Activated T-cell treated with anti-CD3 and anti-CD28 coated beads for 48 hours (primary cell): ENCODE measurements around the gene PSEN1.

ENCODE experiments used
- DNase-seq: peaks from one replicate; pipeline ENCODE4 v3.0.0-alpha.2; 2020; ENCODE audit warnings: low read depth

The PSEN1 gene

DNA sequence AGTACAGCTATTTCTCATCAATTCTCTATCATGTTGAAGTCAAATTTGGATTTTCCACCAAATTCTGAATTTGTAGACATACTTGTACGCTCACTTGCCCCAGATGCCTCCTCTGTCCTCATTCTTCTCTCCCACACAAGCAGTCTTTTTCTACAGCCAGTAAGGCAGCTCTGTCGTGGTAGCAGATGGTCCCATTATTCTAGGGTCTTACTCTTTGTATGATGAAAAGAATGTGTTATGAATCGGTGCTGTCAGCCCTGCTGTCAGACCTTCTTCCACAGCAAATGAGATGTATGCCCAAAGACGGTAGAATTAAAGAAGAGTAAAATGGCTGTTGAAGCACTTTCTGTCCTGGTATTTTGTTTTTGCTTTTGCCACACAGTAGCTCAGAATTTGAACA, 83.8 kb downstream of the PSEN1 start:
- no peak for DNase-seq

DNA sequence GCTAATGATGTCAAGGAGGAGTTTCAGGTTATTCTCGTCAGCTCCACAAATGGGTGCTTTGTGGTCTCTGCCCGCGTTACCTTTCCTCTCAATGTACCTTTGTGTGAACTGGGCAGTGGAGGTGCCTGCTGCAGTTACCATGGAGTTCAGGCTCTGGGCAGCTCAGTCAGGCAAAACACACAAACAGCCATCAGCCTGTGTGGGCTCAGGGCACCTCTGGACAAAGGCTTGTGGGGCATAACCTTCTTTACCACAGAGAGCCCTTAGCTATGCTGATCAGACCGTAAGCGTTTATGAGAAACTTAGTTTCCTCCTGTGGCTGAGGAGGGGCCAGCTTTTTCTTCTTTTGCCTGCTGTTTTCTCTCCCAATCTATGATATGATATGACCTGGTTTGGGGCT, 84.3 kb downstream of the PSEN1 start:
- DNase-seq = no peak

DNA sequence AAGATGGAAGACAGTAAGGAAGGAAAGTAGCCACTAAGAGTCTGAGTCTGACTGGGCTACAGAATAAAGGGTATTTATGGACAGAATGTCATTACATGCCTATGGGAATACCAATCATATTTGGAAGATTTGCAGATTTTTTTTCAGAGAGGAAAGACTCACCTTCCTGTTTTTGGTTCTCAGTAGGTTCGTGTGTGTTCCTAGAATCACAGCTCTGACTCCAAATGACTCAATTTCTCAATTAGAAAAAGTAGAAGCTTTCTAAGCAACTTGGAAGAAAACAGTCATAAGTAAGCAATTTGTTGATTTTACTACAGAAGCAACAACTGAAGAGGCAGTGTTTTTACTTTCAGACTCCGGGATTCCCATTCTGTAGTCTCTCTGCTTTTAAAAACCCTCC, 85.6 kb downstream of the PSEN1 start:
- DNase-seq = no peak

DNA sequence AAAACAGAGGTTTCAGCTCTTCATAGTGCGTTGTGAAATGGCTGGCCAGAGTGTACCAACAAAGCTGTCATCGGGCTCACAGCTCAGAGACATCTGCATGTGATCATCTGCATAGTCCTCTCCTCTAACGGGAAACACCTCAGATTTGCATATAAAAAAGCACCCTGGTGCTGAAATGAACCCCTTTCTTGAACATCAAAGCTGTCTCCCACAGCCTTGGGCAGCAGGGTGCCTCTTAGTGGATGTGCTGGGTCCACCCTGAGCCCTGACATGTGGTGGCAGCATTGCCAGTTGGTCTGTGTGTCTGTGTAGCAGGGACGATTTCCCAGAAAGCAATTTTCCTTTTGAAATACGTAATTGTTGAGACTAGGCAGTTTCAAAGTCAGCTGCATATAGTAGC, 86.7 kb downstream of the PSEN1 start:
- DNase-seq = no peak

DNA sequence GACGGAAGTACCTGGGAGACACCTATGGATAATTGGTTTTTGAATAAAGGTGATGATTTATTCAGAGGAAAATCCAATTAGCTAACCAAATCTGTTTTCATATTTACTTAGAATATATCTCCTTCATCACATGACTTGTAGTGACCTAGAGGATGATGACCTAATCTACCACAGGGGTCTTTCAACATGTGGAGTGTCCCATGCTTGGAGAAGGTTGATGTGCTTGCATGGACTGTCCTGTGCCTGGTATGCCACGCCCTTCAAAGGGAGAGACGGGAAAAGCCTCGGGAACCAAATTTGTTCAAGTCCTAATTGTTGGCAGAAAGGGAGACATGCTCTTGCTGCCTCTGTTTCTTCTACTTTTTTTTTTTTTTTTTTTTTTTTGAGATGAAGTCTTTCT, 89.2 kb downstream of the PSEN1 start:
- DNase-seq = no peak

DNA sequence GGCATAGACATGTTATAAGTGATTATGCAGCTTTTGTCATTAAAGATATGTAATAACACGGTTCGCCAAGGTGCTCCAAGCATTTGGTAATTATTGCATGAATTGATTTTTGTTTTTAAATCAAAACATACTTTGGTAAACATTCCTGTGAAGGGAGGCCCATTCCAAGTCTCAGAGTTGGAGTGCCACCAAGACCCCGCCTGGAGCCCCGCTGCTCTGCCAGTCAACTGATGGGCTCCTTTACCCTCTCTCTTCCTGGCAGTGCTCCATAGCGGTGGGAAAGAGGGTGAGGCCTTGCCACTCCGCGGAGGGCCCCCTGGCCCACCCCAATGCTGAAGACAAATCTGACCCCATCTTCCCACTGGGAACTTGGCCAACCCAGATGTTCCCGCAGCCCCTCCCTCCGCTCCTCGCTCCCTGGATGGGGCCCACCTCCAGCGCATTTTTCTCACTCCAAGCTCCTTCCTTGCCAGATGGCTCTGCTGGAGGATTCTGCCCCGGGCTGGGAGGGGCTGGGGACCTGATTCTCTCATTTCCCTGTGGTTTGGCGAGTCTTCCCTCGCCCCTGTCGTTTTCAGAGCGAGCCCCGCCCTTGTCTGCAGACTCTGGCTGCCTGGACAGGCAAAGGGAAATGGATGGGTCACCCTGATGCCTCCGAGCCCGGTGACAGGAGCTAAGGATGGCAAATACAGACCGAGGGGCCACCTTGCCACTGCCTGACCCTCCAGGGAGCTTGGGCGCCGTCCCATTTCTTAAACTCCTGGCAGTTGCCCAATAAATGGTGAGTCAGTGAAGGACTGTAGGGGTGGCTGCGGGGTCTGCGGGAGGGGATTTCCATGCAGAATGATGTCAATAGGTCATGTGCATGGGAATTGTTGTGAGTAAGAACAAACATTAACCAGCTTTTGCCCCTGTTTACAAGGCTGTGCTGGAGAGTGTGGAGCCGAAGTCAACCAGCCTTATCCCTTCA, 91.8 kb downstream of the PSEN1 start:
- no peak for DNase-seq

DNA sequence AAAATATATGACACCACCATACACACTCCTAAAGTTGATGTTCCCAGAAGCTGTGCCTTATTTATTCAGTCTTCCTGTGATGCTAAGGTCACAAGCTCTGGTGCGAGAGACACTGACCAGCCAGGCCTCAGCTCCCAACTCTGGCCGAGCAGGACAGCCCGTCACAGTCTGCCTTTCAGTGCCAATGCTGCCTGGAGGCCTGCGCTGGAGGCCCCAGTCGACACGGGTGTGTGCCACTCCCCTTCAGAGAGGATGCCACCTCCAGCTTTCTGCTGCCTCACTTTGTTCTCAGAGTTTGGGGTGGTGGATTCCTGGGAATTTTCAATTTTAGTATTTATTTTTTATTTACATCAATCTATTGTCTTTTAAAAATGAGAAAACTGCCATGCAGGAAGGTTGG, 93.7 kb downstream of the PSEN1 start:
- DNase-seq = no peak

DNA sequence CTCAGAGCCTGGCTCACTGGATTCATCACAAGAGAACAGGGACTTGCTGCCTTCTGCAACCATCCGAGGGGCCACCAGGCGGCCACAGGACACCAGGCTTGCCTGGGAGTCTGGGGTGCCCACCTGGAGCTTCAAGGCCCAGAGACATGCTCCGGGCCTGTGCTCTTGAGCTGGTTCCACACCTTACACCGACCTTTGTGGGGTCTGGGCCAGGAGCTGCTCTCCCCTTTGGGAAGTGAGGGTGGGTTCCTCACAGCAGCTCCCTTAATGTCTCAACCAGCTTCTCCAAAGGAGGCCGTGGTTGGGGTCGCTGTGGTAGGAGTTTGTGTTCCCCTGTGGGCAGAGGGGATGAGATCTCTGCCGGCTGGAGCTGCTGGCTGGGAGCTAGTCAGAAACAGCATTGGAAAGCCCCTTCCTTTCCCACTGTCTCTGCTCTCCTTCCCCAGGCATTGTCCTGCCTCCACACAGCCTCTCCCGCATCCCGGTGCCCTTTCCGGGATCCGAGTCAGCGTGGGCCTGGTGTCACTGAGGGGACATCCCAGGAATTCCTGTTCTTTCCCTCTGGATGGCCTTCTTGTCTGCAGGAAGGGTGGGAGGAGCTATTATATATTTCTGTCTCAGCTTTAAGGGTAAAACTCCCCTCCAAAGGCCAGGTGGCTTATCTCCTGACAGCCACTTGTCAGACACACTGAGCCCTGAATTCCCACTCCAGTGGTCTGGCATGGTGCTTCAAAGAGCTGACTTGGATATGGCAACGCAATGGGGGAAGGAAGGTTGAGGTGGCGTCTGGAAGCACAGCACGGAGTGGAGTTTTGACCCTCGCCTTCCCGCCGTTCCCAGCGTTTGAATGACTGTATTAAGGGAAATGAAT, 95.9 kb downstream of the PSEN1 start:
- DNase-seq = no peak

DNA sequence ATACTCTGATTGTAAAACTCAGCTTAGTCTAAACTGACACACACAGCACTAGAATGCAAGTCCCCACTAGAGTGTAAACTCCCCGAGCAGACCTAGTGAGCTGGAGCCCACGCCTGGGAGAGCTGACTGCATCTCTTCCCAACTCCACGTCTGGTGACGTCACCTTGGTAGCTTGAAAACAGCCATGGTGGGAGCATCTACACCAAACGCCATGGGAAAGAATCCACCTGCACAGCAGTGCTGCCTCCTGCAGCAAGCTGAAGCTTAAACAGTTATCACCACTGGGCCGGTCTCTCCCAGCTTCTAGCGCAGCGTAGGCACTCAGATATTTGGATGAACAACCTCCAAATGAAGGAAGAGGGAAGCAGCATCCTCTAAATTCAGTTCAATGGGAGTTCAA, 96.7 kb downstream of the PSEN1 start:
- no peak for DNase-seq

DNA sequence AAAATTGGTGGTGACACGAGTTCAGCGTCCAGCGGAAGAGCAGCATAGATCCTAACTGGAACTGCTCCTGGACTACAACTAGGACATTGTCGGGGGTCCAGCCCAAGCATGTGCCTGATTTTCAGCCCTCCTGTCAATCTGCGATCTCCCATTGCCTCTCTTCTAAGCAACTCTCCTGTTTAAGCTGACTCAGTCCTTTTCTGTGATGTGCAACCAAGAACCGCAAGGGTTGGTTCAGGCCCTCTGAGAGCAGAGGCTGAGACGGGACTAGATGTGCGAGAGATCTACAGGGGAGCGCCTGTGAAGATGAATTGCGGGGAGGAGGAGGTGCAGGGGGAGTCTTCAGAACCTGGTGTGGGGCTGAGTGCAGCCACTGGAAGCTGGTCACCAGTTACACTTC, 97.3 kb downstream of the PSEN1 start:
- no peak for DNase-seq

DNA sequence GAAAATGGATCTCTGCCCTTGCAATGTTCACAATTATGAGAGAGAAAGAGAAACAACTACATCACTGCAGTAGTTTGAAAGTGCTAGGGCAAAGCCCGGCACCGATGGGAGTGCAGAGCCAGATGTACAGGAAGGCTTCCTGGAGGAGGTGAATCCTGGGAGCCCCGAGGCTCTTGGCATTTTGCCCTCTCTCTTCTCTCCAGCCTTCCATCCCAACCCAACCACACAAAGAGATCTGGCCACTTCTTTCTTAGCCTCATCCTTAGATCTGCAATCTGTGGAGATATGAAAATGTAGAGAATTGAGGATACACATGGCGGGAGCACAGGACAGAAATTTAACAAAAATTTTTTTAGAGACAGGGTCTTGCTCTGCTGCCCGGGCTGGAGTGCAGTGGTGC, 97.7 kb downstream of the PSEN1 start:
- no peak for DNase-seq

DNA sequence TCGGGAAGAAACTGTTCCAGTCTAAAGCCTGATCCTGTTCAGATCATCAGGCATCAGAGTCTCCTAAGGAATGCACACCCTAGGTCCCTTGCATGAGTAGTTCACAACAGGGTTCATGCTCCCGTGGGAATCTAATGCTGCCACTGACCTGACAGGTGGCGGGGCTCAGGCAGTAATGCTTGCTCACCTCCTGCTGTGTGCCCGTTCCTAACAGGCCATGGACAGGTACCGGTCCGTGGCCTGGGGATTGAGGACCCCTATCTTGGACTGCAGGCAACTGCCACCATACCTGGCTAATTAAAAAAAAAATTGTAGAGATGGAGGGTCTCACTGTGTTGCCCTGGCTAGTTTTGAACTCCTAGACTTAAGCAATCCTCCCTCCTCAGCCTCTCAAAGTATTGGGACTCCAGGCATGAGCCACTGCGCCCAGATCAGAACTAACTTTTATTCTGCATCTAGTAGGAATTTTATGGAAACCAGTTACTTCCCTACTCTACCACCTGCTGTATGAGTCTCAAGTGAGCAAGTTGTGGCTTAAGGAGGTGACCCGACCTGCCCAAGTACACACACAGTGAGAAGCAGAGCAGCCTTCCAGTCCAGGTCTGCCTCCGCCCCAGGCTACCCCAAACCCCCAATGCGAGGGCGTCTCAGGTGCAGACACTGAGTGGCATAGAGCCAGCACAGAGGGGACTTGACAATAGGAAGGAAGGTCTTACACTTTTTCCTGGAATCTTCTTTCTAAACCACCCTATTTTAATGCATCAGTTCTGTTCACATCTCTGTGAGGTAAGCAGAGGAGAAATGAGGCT, 98.5 kb downstream of the PSEN1 start:
- DNase-seq = no peak

DNA sequence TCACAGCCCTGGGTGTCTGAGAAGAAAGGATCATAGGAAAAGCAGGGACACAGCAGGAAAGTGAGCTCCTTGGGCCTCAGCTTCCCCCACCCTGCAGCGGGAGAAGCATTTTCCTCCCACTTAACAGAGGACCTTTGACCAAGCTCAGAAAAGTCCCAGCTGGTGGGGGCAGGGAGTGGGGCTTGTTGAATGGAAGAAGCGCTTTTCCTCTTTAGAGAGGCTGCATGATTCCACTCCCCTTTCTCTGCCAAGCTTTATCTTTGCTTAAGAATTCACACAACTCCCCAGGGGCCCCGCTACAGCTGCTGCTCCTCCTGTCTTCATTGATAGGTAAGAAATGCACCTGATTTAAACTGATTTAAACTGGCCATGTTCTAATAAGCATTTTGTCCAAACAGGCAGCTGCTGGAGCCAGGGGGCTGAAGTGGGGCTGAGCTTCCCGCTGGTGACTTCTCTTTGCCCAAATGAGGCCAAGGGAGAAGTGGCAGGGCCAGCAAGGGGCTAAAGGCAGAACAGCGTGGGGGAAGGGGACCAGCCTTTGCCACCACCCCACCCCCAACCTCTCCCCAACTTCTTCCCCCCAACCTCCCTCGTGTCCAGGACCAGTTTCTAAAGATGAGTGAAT, 99.3 kb downstream of the PSEN1 start:
- no peak for DNase-seq

DNA sequence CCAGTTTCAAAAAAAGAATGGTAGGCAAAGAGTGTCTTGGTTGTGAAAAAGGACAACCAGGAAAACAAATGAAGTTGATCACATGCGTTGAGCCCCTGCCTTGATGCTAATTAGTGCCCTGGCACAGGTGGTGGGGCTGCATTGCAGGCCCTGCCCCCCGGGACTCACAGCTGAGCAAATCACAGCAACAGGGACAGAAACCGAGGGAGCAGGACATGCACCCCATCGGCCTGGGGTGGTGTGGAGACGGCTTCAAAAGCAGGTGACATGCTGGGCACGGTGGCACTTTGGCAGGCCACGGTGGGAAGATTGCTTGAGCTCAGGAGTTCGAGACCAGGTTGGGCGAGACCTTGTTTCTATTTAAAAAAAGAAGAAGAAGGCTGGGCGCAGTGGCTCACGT, 99.8 kb downstream of the PSEN1 start:
- no peak for DNase-seq

DNA sequence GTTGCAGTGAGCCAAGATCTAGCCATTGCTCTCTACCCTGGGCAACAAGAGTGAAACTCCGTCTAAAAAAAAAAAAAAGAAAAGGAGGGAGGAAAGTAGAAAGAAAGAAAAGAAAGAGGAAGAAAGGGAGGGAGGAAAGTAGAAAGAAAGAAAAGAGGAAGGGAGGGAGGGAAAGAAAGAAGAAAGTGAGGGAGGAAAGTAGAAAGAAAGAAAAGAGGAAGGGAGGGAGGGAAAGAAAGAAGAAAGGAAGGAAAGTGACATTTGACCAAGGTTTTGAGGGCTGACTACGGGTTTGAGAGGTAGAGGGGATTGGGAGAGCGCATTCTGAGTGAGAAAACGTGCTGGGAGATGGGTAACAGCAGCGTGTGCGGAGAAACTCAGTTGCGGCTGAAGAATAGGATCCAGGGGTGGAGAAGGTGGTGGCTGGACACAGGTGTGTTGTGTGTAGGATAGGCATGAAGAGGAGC, 100.5 kb downstream of the PSEN1 start:
- DNase-seq = no peak

DNA sequence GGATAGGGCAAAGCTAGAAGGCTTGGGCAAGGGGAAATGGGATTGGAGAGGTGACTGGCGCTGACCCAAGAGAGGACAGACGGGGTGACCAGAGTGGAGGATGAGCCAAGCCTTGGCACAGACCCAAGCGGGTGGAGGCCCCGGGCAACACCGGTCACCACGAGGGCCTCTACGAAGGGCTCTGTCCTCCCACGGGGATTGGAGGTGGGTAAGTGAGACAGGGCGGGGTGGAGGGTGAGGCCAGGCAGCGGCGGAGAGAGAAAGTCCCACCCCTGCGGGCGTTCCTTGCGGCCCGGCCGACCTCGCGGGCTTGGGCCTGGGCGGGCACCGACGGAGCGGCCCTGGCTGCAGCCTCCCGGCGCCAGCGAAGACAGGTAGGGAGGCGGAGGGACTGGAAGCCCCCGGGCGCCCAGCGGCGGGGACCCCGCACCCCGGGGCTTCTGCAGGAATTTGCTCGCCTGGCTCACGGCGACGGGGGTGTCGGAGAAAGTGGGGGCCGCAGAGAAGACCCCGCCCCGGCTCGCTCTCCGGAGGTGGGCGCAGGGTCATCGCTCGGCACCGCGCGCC, 101.0 kb downstream of the PSEN1 start, which contains the start of gene PAPLN:
Gene PAPLN, plus strand, starts transcription at position 288 of the 567 bp plus-strand sequence. CDS start 2,273 bp downstream, outside the sequence.
- no peak for DNase-seq

DNA sequence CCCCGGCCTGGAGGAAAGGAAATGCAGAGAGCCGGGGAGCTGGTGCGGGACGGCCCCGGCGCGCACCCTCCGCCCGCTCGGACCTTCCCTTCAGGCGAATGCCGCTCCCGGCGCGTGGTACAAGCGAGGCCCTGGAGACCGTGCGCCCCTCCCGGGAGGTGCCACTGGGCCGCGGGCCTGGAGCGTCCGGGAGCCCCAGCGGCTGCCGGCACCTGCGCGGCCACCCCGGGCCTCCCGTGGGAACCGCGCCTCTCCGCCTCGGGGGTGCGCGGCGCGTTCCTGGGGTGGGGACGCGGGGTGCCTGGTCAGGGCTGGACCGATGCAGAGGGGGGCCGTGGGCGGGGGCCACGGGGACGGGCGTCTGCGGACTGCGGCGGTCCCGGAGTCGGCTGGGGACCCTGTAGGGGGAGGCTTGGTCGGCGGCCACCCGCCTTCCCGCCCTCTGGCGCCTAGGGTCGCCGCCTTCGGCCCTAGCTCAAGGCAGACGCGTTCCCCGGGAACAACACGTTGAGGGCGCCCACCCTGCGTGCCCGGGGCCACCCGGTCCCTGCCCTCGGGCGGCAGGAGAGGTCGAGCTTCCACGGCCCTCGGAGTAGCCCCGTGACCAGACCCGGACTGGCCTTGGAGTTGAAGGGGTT, 101.6 kb downstream of the PSEN1 start:
- DNase-seq = no peak

DNA sequence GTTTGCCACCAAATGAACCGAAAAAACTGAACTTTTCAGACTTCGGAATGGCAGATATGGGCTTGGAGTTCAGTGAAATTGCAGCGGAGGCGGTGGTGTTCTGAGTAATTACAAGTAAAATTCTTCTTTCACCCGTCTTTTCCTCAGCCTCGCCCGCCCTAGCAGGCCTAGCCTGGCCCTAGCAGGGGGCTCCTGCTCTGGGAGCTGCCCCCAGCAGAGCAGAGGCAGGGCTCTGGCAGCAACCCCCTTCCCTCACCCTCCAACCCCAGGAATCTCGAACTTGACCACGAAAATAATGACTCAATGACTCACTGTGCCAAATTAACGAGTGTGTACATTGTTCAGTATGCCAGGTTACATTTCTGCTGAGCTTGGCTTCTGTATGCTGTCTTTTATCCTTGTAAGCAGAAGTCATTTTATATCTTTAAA, 102.1 kb downstream of the PSEN1 start:
- DNase-seq = no peak

DNA sequence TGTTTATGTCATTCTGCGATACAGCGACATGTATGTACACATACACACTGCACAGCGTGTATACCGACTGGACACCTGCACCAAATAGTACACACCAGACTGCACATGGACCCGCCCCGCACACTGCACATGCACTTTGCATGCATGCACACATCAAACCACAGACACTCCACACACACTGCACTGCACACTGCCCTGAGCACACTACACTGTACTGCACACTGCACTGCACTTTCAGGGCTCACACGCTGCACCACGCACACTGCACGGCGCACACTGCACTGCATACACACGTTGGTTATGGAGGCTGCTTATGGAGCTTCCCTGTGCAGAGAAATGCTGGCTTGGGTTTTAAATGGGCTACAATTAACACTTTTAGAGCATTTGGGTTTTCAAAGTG, 102.6 kb downstream of the PSEN1 start:
- DNase-seq = no peak

DNA sequence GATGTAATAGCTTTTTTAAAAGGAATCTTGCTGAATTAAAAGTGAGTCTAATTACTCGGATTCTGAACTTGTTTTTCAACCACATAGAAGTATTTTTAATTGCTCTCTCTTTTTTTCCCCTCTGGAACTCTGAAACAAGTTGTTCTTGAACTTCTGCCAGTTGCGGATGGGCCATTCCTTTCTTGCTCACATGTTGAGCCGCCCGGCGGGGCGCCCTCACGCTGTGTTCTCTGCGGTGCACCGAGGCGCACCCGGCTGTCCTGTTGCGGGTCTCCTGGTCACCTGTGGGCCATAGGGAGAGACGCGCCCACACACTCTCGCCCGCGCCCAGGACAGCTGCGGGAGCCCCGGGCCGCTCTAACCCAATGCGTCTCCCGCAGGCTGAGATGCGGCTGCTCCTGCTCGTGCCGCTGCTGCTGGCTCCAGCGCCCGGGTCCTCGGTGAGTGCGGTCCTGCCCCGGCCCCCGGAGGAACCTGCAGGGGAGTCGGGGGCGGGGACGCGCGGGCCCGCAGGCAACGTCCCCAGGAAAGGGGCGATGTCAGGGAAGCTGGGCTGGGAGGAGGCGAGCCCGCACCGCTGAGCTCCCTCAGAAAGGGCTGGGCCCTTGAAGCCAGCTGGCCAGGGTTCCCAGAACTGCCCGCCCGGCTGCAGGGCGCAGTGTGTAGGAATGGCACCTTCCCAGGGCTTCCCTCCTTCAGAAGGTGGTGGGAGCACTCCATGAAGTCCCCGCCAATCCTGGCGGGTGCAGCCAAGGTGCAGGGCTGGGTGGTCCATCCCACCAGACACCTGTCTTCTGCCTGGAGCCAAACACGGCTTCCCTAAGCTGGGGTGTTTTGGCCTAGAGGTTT, 103.3 kb downstream of the PSEN1 start:
- no peak for DNase-seq
